Stimulated activated CD4-positive, alpha-beta T cell treated with anti-CD3 and anti-CD28 coated beads, Interleukin-4, amount 100 ng/mL, for 24 hours (primary cell): ENCODE data around the gene UTP20.
"Not testable (repeated sequence)": the region's sequence is repeated elsewhere in the genome, so short reads cannot be mapped to it uniquely, and the experiment has no call there.

Source experiments
- DNase-seq: peaks from one replicate; pipeline ENCODE4 v3.0.0-alpha.2; 2020

UTP20 gene

GRCh38 chr12:101328917-101329316 lies 49.0 kb downstream of the UTP20 start:
- DNase-seq = no peak

GRCh38 chr12:101330631-101331030 lies 50.7 kb downstream of the UTP20 start:
- no peak for DNase-seq

- DNase-seq = no peak
Observed at GRCh38 chr12:101336437-101336836, 56.5 kb downstream of the UTP20 start.

- DNase-seq = no peak
Observed at GRCh38 chr12:101338087-101338486, 58.2 kb downstream of the UTP20 start.

GRCh38 chr12:101343893-101344292 lies 64.0 kb downstream of the UTP20 start:
- DNase-seq = no peak

GRCh38 chr12:101351682-101352081 lies 71.8 kb downstream of the UTP20 start:
- DNase-seq = no peak

- DNase-seq = no peak
Observed at GRCh38 chr12:101356794-101357193, 76.9 kb downstream of the UTP20 start.

GRCh38 chr12:101361455-101361854 lies 81.5 kb downstream of the UTP20 start:
- no peak for DNase-seq

- DNase-seq = no peak
Observed at GRCh38 chr12:101368016-101368415, 88.1 kb downstream of the UTP20 start.

GRCh38 chr12:101372431-101372830 lies 92.5 kb downstream of the UTP20 start:
- no peak for DNase-seq

GRCh38 chr12:101375573-101375972 lies 95.7 kb downstream of the UTP20 start:
- no peak for DNase-seq

GRCh38 chr12:101379149-101379548 lies 99.2 kb downstream of the UTP20 start:
- DNase-seq = no peak

GRCh38 chr12:101391181-101391580 lies 111.3 kb downstream of the UTP20 start:
- DNase-seq = not testable (repeated sequence)

- DNase-seq = peak; percentile 30
Observed at GRCh38 chr12:101407049-101407435, 127.1 kb downstream of the UTP20 start.

GRCh38 chr12:101407436-101408345 lies 127.8 kb downstream of the UTP20 start, which contains the start of gene ARL1:
Gene ARL1 (minus strand): TSS chr12:101407772. CDS start chr12:101407645, 127 bp downstream.
- DNase-seq = peak; percentile 85

- not testable (repeated sequence) for DNase-seq
Observed at GRCh38 chr12:101410169-101410568, 130.3 kb downstream of the UTP20 start.

GRCh38 chr12:101414533-101415119 lies 134.7 kb downstream of the UTP20 start:
- peak; percentile 11 for DNase-seq

GRCh38 chr12:101415228-101415627 lies 135.3 kb downstream of the UTP20 start:
- no peak for DNase-seq

- not testable (repeated sequence) for DNase-seq
Observed at GRCh38 chr12:101422066-101422465, 142.2 kb downstream of the UTP20 start.

GRCh38 chr12:101424620-101425019 lies 144.7 kb downstream of the UTP20 start:
- DNase-seq = no peak

- DNase-seq = no peak
Observed at GRCh38 chr12:101430456-101430855, 150.6 kb downstream of the UTP20 start.

- DNase-seq = no peak
Observed at GRCh38 chr12:101436136-101436535, 156.2 kb downstream of the UTP20 start.
